ENCODE results near the gene MCF2L2.

DNA sequence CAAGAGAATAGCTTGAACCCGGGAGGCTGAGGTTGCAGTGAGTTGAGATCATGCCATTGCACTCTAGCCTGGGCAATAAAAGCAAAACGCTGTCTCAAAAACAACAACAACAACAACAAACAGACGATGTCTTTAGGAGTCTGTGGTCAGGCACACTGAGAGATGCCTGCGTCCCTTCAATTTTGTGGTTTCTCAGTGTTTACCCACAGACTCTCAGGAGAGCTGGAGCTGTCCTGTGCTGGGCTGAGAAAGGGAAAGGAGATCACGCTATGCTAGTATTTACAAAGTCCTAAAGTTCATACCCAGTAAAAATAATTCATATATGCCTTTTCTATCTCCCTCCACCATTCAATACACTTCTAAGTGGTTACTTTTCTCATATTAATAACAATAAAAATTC is 272.2 kb downstream of the MCF2L2 start:
- TF ChIP-seq KDM5A (IDR thresholded peaks at IDR 0.05) (no peak), JUNB (IDR thresholded peaks at IDR 0.05) (no peak), ESRRA (IDR thresholded peaks at IDR 0.05; ENCODE audit: borderline replicate concordance, low read length) (no peak), REST (IDR thresholded peaks at IDR 0.05) (no peak), CTCF (IDR thresholded peaks at IDR 0.05) (no peak), RAD21 (conservative IDR thresholded peaks at IDR 0.05 in 1 of 2, IDR thresholded peaks at IDR 0.05 in 1 of 2) (no peak), RARB (CRISPR knock-in tag; IDR thresholded peaks at IDR 0.05) (no peak)
- TF ChIP-seq, protein P1, sequence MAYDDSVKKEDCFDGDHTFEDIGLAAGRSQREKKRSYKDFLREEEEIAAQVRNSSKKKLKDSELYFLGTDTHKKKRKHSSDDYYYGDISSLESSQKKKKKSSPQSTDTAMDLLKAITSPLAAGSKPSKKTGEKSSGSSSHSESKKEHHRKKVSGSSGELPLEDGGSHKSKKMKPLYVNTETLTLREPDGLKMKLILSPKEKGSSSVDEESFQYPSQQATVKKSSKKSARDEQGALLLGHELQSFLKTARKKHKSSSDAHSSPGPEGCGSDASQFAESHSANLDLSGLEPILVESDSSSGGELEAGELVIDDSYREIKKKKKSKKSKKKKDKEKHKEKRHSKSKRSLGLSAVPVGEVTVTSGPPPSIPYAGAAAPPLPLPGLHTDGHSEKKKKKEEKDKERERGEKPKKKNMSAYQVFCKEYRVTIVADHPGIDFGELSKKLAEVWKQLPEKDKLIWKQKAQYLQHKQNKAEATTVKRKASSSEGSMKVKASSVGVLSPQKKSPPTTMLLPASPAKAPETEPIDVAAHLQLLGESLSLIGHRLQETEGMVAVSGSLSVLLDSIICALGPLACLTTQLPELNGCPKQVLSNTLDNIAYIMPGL (CRISPR knock-in tag; IDR thresholded peaks at IDR 0.05; ENCODE audit: borderline replicate concordance), result no peak
